GM18519 (cell line): Measurements from ENCODE around the gene LMCD1.

ENCODE experiments used
- ATAC-seq: cut with Tn5 transposase; IDR thresholded peaks from one replicate; pipeline ENCODE4 v1.9.1; 2021; ENCODE audit warnings: mild to moderate bottlenecking, moderate library complexity; ENCODE audit not compliant: unreplicated experiment, low FRiP score

LMCD1 gene

GRCh38 chr3:8556473-8556869 lies 54.8 kb downstream of the LMCD1 start:
- ATAC-seq, result no peak

- ATAC-seq, result no peak
Observed at GRCh38 chr3:8557298-8557697, 55.7 kb downstream of the LMCD1 start.

GRCh38 chr3:8558645-8559044 lies 57.0 kb downstream of the LMCD1 start:
- no peak for ATAC-seq

- no peak for ATAC-seq
Observed at GRCh38 chr3:8559351-8559750, 57.7 kb downstream of the LMCD1 start.

- ATAC-seq, result no peak
Observed at GRCh38 chr3:8560366-8561007, 58.9 kb downstream of the LMCD1 start.

- ATAC-seq, result no peak
Observed at GRCh38 chr3:8561370-8561769, 59.7 kb downstream of the LMCD1 start.

- ATAC-seq, result no peak
Observed at GRCh38 chr3:8562081-8562595, 60.5 kb downstream of the LMCD1 start.

- ATAC-seq, result no peak
Observed at GRCh38 chr3:8563146-8563545, 61.5 kb downstream of the LMCD1 start.

- ATAC-seq, result no peak
Observed at GRCh38 chr3:8563597-8563996, 62.0 kb downstream of the LMCD1 start.

- ATAC-seq, result no peak
Observed at GRCh38 chr3:8565376-8565775, 63.8 kb downstream of the LMCD1 start.

- no peak for ATAC-seq
Observed at GRCh38 chr3:8567784-8568575, 66.4 kb downstream of the LMCD1 start.

- ATAC-seq, result no peak
Observed at GRCh38 chr3:8571256-8571655, 69.6 kb downstream of the LMCD1 start.

- no peak for ATAC-seq
Observed at GRCh38 chr3:8573342-8573926, 71.8 kb downstream of the LMCD1 start.

GRCh38 chr3:8574040-8574669 lies 72.5 kb downstream of the LMCD1 start:
- no peak for ATAC-seq

- no peak for ATAC-seq
Observed at GRCh38 chr3:8574670-8575322, 73.2 kb downstream of the LMCD1 start.

GRCh38 chr3:8575364-8576104 lies 73.9 kb downstream of the LMCD1 start:
- ATAC-seq, result no peak

GRCh38 chr3:8576436-8576835 lies 74.8 kb downstream of the LMCD1 start:
- no peak for ATAC-seq

- no peak for ATAC-seq
Observed at GRCh38 chr3:8576841-8577571, 75.4 kb downstream of the LMCD1 start.

GRCh38 chr3:8578282-8578681 lies 76.7 kb downstream of the LMCD1 start:
- ATAC-seq, result peak; percentile 36
